Fibroblast of peridontal ligament (primary cell): ENCODE data around the gene AXIN1.
"Not testable (repeated sequence)": the region's sequence is repeated elsewhere in the genome, so short reads cannot be mapped to it uniquely, and the experiment has no call there.

ENCODE experiments used
- DNase-seq: peaks from one replicate; pipeline ENCODE4 v3.0.0-alpha.2; 2010; ENCODE audit errors: extremely low read depth

The AXIN1 gene

DNA sequence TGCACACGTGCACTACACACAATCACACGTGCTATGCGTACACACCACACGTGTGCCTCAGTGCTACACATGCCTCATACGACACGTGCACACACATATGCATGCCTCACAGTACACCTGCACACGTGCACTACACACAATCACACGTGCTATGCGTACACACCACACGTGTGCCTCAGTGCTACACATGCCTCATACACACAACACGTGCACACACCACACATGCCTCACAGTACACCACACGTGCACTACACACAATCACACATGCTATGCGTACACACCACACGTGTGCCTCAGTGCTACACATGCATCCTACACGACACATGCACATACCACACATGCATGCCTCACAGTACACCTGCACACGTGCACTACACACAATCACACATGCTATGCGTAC, 85.0 kb downstream of the AXIN1 start:
- DNase-seq, result not testable (repeated sequence)

DNA sequence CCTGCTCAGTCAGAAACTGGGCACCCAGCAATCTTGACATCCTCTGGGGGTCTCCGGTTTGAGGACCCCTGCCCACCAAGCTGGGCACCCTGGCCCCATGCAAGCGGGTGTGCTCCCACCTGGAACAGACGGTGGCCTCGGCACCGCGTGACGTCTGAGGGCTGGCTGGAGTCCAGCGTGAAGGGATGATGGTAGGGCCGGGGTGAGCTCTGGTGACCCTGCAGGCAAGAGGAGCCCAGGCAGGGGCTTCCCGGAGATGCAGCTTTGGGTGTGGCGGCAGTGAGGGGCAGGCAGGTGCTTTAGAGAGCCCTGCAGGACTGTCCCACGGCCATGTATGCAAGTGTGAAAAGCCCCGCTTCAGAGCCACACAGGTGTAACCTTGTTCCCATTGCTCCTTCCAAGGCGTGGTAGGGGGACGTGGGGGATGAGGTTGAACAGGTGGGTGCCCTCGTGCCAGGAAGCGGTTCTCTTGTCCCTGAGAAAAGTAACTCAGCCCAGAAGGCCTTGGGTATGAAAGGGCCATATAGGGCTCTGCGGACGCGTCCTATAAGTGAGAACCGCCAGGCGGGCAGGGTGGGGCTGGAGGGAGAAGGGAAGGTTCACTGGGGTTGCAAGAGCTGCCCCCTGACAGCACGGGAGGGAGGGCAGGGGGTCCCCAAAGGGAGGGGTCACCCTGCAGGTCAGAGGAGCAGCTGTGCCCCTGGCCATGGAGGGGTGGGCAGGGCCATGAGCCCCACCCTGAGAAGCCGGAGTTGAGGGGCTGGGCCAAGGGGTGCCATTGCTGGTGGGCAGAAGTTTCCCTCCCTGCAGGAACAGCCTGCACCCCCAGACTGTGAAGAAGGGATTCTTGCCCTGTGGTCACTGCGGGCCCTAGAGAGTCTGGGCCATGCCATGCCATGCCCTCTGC, 86.0 kb downstream of the AXIN1 start:
- DNase-seq, result no peak

DNA sequence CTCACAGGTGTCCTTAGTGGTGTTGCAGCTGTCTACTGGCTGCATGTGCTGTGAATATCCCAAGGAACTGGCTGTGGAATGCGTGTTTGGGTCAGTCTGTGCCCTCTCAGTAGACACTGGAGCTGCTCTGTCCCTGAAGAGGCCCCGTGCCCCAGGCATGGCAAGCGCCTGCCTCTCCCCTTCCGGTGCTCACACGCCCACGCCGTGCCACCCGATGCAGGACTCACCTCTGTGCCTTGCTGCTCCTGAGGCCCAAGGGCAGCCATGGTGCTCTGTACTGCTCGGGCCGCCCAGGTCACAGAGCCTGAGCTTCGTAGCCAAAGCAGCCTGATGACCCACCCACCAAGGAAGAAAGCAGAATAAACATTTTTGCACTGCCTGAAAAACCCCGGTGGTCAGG, 86.8 kb downstream of the AXIN1 start:
- DNase-seq, result no peak

DNA sequence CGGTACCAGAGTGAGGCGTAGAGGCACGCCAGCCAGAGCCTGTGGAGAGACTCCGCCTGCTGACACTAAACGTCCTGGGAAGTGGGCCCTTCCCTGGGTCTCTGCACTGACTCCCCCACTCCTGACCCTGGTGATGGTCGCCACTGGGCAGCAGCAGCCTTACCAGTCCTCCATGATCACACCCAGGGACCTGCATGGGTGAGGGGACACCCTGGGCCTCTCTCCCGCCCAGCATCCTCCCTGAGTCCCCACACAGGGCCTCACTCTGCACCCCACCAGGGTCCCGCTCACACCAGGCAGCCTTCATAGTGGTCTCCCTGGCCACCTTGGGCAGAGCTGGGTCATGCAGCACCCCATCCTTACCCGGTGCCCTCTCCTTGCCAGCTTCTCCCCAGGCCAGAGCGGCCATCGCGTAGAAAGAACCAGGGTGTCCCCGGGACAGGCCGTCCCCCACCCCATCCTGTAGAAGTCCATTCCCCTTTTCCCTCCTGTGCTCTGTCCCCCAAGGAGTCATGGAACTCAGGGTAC, 87.5 kb downstream of the AXIN1 start:
- no peak for DNase-seq

DNA sequence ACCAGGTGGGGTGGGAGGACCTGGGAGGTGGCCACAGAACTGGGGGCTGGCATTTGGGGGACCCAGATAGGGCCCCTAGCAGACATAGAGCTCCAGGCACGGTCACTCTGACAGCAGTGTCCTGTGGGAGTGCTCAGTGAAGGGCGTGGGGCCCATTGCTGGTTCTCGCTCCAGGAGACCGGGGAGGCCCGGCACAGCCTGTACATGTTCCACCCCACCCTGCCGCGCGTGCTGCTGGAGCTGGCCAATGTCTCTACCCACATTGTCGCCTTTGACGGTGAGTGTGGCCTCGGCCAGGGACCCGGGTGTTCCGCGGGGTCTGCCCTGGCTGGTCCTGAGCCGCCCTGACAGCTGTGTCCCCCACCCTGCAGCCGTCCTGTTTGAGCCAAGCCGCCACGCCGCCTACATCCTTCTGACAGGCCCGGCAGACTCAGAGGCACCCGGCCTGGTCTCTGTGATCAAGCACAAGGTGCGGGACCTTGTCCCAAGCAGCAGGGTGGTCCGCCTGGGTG, 88.0 kb downstream of the AXIN1 start:
- no peak for DNase-seq

DNA sequence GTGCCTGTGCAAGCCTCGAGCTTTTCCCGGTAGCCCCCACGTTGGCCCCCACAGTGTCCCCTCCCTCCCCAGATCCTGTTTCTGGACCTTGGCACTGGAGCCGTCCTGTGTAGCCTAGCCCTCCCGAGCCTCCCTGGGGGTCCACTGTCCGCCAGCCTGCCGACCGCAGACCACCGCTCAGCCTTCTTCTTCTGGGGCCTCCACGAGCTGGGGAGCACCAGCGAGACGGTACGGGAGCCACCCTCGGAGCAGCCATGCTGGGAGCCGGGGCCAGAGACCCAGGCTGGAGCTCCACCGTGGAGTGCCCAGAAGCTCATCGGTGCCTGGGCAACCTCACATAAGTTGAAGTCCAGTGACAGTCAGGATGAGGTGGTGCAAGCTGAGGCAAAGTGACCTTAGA, 88.6 kb downstream of the AXIN1 start:
- DNase-seq, result no peak

DNA sequence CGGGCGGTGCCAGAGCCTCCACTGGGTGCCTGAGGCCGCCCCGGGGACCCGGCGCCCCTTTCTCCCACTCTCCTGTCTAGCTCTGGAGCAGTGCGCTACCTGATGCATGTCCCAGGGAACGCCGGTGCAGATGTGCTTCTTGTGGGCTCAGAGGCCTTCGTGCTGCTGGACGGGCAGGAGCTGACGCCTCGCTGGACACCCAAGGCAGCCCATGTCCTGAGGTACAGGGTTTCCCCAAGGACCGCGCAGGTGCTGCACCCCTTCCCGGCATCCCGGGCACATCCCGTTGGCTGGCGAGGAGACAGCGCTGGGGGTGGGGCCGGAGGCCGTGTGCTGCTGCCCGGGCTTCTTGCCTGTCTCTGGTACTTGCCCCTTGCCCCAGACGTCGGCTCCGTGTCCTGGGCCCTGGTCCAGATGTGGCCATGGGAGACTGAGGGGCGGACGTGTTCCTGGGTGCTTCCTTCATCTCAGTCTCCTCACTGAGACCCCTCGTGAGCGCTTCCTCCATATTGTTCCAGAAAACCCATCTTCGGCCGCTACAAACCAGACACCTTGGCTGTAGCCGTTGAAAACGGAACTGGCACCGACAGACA, 89.2 kb downstream of the AXIN1 start:
- DNase-seq, result no peak

DNA sequence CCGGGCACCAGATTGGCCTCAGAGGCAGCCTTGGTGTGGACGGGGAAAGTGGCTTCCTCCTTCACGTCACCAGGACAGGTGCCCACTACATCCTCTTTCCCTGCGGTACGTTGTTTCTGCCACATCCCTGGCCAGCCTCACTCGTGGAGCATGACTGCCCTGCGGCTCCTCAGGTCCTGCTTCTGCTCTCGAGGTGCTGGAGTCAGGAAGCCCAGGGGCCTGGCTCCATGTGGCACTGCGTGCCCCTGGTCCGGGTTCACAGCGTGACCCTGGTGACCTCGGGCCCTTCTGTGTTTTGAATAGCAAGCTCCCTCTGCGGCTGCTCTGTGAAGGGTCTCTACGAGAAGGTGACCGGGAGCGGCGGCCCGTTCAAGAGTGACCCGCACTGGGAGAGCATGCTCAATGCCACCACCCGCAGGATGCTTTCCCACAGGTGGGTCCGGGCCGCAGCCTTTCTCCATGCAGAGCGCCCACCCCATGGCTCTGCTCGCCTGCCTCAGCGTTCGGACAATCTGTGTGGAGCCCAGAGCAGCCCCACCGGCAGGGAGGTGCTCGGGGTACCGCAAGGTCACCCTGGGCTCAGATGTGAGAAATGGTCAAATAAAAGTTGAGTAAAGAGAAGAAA, 90.3 kb downstream of the AXIN1 start:
- no peak for DNase-seq

DNA sequence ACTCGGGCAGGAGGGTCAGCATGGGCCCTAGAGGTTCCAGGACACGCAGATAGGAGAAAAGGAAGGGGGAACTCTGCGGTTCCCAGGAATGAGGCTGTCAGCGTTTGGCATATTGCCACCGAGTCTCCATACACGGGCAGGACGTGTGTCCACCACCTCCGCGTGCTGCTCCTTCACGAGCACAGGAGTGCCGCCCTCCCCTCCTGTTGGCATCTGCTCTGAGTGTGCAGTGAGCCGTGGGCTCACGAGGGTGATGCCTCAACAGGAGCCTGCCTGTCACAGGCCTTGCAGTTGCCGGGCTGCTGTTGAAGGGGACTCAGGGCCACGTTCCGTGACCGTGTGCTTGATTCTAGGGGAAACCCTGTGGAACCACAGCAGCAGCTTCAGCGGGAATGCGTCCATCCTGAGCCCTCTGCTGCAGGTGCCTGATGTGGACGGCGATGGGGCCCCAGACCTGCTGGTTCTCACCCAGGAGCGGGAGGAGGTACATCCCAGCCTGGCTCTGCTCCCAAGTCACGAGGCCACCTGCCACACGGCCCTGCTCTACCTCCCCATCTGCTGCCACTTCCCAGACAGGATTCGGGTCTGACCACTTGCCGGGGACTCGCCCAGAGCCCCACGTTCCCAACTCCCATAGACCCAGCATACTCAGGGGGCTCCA, 91.4 kb downstream of the AXIN1 start:
- no peak for DNase-seq

DNA sequence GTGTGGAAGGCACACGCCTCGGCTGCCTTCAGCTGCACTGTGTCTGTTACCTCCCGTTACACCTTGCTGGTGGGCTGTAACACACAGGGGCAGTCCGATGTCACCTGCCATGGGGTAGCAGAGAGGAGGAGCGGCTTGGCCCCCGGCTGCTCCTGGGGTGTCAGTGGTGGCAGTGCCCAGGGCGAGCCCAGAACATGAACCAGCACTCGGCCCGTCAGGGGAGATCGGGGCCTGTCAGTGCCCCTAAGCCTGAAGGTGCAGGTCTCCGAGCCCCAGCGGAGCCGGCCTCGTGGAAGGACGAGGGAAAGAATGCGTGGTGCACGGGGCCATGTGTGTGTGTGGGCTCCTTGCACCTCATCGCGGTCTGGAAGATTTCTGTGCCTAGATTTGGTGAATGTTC, 92.2 kb downstream of the AXIN1 start:
- no peak for DNase-seq

DNA sequence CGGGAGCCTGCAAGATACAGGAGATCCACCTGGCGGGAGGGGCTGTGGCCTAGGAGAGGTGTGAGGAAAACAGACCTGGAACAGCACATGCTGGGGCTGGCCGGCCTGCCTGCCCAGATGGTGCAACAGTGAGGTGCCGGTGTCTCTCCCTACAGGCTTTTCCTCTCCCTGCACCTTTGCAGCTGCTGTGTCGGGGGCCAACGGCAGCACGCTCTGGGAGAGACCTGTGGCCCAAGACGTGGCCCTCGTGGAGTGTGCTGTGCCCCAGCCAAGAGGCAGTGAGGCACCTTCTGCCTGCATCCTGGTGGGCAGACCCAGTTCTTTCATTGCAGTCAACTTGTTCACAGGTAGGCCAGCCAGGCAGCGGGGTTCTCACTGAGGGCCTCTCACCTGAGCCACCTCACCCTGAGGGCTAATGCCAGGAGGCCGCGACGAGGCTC, 92.7 kb downstream of the AXIN1 start:
- DNase-seq, result no peak

DNA sequence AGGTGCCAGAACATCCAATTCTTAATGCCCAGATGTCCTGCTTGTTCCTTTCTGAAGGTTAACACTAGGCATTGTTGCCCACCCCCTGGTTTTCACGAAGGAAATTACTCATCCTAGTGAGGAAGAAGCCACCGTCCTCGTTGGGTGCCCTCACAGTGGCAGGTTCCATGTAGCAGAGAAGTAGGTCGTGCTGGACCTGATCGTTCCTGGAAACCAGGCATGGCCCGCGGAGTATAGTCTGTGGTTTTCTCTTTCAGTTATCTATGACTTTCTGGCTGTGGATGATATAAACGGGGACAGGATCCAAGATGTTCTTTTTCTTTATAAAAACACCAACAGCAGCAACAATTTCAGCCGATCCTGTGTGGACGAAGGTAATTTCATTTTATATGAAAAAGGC, 93.3 kb downstream of the AXIN1 start:
- no peak for DNase-seq

DNA sequence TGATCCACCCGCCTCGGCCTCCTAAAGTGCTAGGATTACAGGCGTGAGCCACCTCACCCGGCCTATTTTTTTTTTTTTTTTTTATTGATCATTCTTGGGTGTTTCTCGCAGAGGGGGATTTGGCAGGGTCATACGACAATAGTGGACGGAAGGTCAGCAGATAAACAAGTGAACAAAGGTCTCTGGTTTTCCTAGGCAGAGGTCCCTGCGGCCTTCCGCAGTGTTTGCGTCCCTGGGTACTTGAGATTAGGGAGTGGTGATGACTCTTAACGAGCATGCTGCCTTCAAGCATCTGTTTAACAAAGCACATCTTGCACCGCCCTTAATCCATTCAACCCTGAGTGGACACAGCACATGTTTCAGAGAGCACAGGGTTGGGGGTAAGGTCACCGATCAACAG, 94.4 kb downstream of the AXIN1 start:
- DNase-seq, result not testable (repeated sequence)

DNA sequence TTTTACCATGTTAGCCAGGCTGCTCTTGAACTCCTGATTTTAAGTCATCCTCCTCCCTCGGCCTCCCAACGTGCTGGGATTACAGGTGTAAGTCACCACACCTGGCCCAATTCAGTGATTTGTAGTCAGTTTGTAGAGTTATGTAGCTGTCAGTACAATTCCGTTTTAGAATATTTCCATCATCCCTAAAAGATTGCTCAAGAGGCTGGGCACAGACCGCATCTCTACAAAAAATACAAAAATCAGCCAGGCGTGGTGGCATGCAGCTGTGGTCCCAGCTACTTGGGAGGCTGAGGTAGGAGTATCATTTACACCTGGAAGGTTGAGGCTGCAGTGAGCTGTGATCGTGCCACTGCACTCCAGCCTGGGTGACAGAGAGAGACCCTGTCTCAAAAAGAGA, 97.3 kb downstream of the AXIN1 start:
- no peak for DNase-seq

DNA sequence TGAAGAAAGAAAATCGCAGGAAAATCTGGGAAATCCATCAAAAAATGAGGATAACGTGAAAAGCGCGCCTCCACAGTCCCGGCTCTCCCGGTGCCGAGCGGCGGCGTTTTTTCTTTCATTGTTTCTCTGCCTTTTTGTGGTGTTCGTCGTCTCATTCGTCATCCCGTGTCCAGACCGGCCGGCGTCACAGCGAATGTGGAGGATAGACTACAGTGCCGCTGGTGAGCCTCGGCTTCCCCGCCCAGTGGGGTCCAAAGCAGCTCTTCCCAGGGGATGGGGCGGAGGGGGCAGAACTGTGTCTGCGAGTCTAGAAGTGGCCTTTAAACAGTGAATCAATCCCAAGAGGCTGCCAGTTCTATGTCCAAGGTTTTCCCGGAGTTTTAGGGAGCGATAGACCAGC, 98.1 kb downstream of the AXIN1 start:
- no peak for DNase-seq

DNA sequence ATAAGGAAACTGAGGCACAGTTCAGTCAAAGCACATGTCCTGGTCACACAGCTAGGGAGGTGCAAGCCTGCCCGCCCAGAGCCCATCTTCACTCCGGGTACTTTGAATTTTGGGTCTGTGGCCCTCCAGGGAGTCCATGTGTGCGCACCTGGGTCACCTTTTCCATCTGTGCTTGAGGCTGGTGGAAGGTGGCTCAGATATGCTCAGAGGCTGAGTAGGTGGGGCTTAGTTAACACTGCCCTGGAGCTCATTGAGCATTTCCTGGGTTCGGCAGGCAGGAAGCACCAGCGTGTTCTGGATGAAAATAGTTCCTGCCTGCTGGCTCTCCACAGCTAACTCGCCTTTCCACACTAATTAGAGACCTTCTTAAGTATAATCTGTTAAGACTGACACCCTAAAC, 98.7 kb downstream of the AXIN1 start:
- no peak for DNase-seq

DNA sequence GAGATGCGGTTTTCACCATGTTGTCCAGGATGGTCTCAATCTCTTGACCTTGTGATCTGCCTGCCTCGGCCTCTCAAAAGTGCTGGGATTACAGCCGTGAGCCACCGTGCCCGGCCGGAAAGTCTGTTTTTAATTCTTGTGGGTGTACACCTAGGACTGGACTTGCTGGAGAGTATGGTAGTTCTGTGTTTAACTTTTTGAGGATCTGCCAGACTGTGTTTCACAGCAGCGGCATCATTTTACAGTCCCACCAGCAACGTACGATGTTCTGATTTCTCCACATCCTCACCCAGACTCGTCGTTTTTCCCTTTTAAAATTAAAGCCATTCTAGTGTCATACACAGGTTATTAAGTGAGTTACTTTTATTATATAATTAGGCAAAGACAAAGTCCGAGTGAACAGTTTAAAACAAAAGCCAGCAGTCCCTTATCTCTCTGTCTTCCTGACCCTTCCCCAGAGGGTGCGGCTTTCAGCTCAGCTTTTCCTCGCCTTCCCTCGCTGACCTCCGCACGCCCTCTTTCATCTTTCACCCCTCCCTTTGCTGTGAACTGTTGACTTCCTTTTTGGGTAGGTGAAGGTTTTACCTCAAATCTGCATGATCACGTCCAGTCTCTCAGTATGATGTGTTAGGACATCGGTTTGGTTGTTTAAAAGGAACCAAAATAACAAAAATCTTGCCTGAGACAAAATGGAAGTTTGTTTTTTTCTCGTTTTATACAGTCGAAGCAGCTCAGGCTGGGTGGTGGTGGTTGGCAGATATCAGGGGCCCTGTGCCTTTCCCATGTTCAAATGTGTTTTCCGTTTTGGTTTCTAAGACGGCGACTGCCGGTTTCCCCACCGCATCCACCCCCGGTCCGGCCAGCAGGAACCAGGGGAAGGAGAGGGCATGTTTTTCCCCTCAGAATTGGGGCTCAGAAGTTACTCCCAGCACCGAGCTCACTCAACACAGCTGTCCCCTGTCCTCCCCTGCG, 99.9 kb downstream of the AXIN1 start:
- no peak for DNase-seq

DNA sequence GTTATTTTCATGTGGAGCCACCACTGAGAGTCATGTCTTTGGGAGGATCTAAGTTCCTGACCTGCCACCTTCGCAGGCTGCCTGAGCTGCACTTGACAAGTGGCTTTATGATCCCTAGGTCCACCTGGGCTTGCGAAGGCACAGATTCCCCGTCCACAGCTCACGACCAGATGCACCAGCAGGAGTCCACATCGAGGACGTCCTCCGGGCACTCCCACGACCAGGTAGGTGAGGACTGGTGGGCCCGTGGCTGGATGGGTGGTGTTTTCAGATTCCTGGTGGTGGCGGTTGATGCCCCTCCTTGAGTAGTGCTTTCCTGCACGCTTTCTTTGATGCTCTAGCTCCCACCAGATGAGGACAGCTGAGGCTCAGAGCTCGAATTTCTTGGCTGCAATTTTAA, 103.1 kb downstream of the AXIN1 start:
- DNase-seq, result no peak

DNA sequence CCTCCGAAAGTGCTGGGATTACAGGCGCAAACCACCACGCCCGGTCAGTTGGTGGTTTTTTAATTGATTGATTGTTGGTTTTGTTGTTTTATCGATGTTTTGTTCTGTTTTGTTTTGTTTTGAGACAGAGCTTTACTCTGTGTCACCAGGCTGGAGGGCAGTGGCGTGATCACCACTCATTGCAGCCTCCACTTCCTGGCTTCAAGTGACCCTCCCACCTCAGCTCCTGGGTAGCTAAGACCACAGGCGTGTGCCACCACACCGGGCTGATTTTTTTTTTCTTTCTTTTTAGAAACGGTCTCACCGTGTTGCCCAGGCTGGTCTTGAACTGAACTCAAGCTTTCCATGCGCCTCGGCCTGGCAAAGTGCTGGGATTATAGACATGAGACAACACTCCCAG, 105.5 kb downstream of the AXIN1 start:
- no peak for DNase-seq

DNA sequence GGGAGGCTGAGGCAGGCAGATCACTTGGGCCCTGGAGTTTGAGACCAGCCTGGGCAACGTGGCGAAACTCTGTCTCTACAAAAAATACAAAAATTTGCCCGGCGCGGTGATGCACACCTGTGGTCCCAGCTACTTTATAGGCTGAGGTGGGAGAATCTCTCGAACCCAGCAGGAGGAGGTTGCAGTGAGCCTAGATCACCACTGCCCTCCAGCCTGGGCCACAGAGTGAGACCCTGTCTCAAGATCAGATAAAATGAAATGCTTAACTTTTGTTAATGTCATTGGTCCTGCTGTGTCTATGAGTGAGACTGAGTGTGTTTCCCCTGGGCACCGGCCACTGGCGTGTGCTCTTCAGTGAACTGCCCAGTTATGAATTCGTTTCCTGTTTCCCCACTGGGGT, 107.4 kb downstream of the AXIN1 start:
- no peak for DNase-seq

DNA sequence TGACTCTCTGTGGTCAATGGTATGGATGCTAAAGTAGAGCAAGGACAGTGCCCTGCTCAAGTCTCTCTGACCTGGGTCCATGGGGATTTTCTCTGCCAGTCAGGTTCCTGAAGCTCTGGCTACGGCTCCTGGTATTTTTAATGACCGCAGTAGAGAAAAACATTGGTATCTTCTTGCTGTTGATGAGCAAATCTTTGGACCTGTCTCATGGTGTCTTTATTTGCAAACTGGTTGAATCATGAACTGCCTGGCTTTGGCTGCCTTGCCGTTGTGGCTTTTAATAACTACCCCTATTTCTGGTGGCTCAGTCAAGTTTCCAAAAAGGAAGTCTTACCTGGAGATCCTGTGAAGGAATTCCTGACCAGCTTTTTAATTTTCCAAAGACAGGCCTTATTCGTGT, 109.2 kb downstream of the AXIN1 start:
- no peak for DNase-seq
